ENCODE measurements around the gene PSMA4. TPM values are rescaled to one million over a fixed set of nuclear protein-coding genes. Genes with fewer than 3 reads are reported as not detected.
A peak's percentile ranks its signal among the peaks of the same experiment; 100 is the strongest.

Gene PSMA4
- total RNA-seq (2021; fragmentation: NEBNext Ultra II Directional; extraction: Animal tissue kit (Norgen Biotek cat#: 25700)) = 336 and 348 TPM in 2 replicates
- polyA plus RNA-seq (2011; rRNA removed) = 217 and 445 TPM in 2 replicates
- polyA plus RNA-seq (2011; cell fraction: cytosol; rRNA removed) = 436 TPM
- 58.9 TPM for polyA plus RNA-seq (2011; cell fraction: nucleus; rRNA removed)
- 277 to 542 TPM (median 359 TPM) in 4 replicates for polyA plus RNA-seq (2012, experiment 1 of 2)
- polyA plus RNA-seq (2012, experiment 2 of 2) = 76.0 TPM
- 592 TPM for polyA plus RNA-seq (2013, experiment 1 of 2)
- 625 TPM for polyA plus RNA-seq (2013, experiment 2 of 2)
- polyA minus RNA-seq (2011; rRNA and poly(A)+ RNA removed) = 129 and 188 TPM in 2 replicates
- 73.0 TPM for polyA minus RNA-seq (2011; cell fraction: cytosol; rRNA and poly(A)+ RNA removed)
- polyA minus RNA-seq (2011; cell fraction: nucleus; rRNA and poly(A)+ RNA removed) = 49.9 TPM
- long read RNA-seq, experiment 1, full-length matches to known transcripts = 232 of 379 reads
- long read RNA-seq, experiment 1, partial matches to known transcripts = 97 of 379 reads
- long read RNA-seq, experiment 1, other reads (novel, unspliced or antisense) = 50 of 379 reads
- long read RNA-seq, experiment 2, full-length matches to known transcripts = 568 of 621 reads
- long read RNA-seq, experiment 2, partial matches to known transcripts = 41 of 621 reads
- long read RNA-seq, experiment 2, other reads (novel, unspliced or antisense) = 12 of 621 reads

- POLR2A ChIA-PET (ENCODE audit: partially characterized antibody) = interaction anchor here (0.8 to 2.9 kb wide), 14 partner anchors 9 to 242 kb away, joined by 3 to 17 read pairs (median 4); partner anchors contain the start of genes CHRNA5, HYKK and IREB2
- H3K4ac ChIP-seq (replicated peaks; ENCODE audit: insufficient read length, low read depth, low read length) = no peak within 1 kb of the TSS
- FAIRE-seq = no peak
- TF ChIP-seq SRF (IDR thresholded peaks at IDR 0.05; ENCODE audit: low read depth, low read length) (no peak), ZNF274 (IDR thresholded peaks at IDR 0.05; ENCODE audit: borderline replicate concordance, extremely low read depth, low read length) (no peak), RFX5 (IDR thresholded peaks at IDR 0.05; ENCODE audit: borderline replicate concordance, low read depth, low read length) (no peak), FOSL1 (IDR thresholded peaks at IDR 0.05; ENCODE audit: insufficient read depth, low read depth, low read length) (no peak), TAF1 (IDR thresholded peaks at IDR 0.05; ENCODE audit: low read depth, low read length) (peak; percentile 77; the same call in 1 of the 2 replicates), SIRT6 (IDR thresholded peaks at IDR 0.05; ENCODE audit: low read length) (no peak), SIX5 (IDR thresholded peaks at IDR 0.05; ENCODE audit: low read depth, low read length) (no peak), MAFK (IDR thresholded peaks at IDR 0.05; ENCODE audit: low read depth, low read length) (no peak; the same call in 1 of the 2 replicates), EP300 (IDR thresholded peaks at IDR 0.05; ENCODE audit: borderline replicate concordance in 1 of 2, low read depth in 2 of 2, low read length in 2 of 2) (no peak)
Observed at GRCh38 chr15:78540141-78540870, at the start of gene PSMA4. TSS of gene PSMA4 (plus strand) at chr15:78540444. CDS start at chr15:78541928, 1,484 bp downstream.

More at GRCh38 chr15:78540141-78540870, at the start of gene PSMA4:
- Histone ChIP-seq H2BK12ac (ENCODE audit: low read depth, low read length) (no peak within 1 kb of the TSS), H3K4me1 (replicated peaks in 1 of 4; ENCODE audit: control insufficient read depth in 3 of 4, insufficient read depth in 4 of 4, low read length in 3 of 4) (peaks cover 0 to 3% (median 1%) of the 10 kb centered on the region in 4 experiments; a peak in 3 of 7 replicates), H3K36me3 (ENCODE audit: control insufficient read depth in 2 of 4, insufficient read depth in 4 of 4, low read length in 3 of 4) (peaks cover 5 to 33% (median 9%) of the 10 kb centered on the region in 4 experiments; a peak in 7 of 8 replicates), H4K20me1 (replicated peaks in 1 of 2; ENCODE audit: control insufficient read depth in 1 of 2, insufficient read depth in 2 of 2, low read length in 2 of 2) (no peaks in the 10 kb centered on the region), H4K91ac (replicated peaks; ENCODE audit: insufficient read length, low read length) (peak within 1 kb of the TSS; percentile 96), H2BK120ac (replicated peaks; ENCODE audit: low read depth, low read length) (no peak within 1 kb of the TSS), H2AFZ (ENCODE audit: low read length) (peak within 1 kb of the TSS; percentile 92), H3K4me3 (ENCODE audit: extremely low read depth in 1 of 4, insufficient read depth in 2 of 4, low read depth in 3 of 4, low read length in 4 of 4) (peak within 1 kb of the TSS; percentile 82 to 93 (median 92)), H2BK20ac (ENCODE audit: low read length) (no peak within 1 kb of the TSS), H4K5ac (ENCODE audit: insufficient read length, low read depth, low read length) (peak within 1 kb of the TSS; percentile 100), H3K27me3 (replicated peaks in 1 of 4; ENCODE audit: control insufficient read depth in 3 of 4, extremely low read depth in 1 of 4, insufficient read depth in 3 of 4, low read length in 3 of 4) (no peaks in the 10 kb centered on the region), H3K23me2 (ENCODE audit: low read depth, low read length) (peaks cover 3% of the 10 kb centered on the region; the same call in 1 of the 2 replicates), H3K27ac (ENCODE audit: low read depth, low read length) (peak within 1 kb of the TSS; percentile 92), H4K8ac (ENCODE audit: extremely low read depth, insufficient read depth, low read length) (peak within 1 kb of the TSS; percentile 97), H3K9me3 (ENCODE audit: insufficient read depth in 2 of 2, low read depth in 1 of 2, low read length in 1 of 2) (no peaks in the 10 kb centered on the region), H3K9ac (replicated peaks in 1 of 4; ENCODE audit: extremely low read depth in 1 of 4, low read depth in 3 of 4, low read length in 3 of 4) (peak within 1 kb of the TSS; percentile 55 to 92 (median 88)), H2AK5ac (ENCODE audit: low read depth, low read length) (no peak within 1 kb of the TSS), H3K4me2 (ENCODE audit: insufficient read depth in 1 of 2, low read depth in 2 of 2, low read length in 2 of 2) (peak within 1 kb of the TSS; percentile 78 to 94), H3K79me1 (ENCODE audit: low read depth, low read length) (peaks cover 3% of the 10 kb centered on the region), H3K18ac (ENCODE audit: extremely low read depth, low read length) (peak within 1 kb of the TSS; percentile 91), H3K23ac (ENCODE audit: insufficient read length) (no peak within 1 kb of the TSS), H3K14ac (ENCODE audit: insufficient read length) (no peak within 1 kb of the TSS), H3K79me2 (ENCODE audit: control insufficient read depth in 1 of 2, insufficient read depth in 2 of 2, low read length in 2 of 2) (peaks cover 0 to 22% of the 10 kb centered on the region in 2 experiments; a peak in 2 of 4 replicates), H2BK5ac (ENCODE audit: low read depth, low read length) (peak within 1 kb of the TSS; percentile 89), H3K56ac (replicated peaks; ENCODE audit: insufficient read length, low read depth, low read length) (peak within 1 kb of the TSS; percentile 94), H2BK15ac (ENCODE audit: low read length) (no peak within 1 kb of the TSS)
- peak; percentile 38 to 96 for DNase-seq (ENCODE audit: low read depth in 1 of 2, low spot score in 2 of 2)
- 2% methylated on average over 44 of the region's 56 CpGs; no CpG with 5 or more reads in 1 of the 2 experiments for WGBS, 2 experiments (ENCODE audit: extremely low coverage in 1 of 2, insufficient coverage in 1 of 2, insufficient read length in 1 of 2, insufficient replicate concordance in 2 of 2, low coverage in 1 of 2, low lambda C conversion rate in 2 of 2, missing lambda C conversion rate in 1 of 2)
- CTCF ChIA-PET (ENCODE audit: partially characterized antibody) = interaction anchor here (0.6 to 2.4 kb wide), 7 partner anchors 17 to 232 kb away, joined by 3 to 7 read pairs (median 4); partner anchors contain the start of genes CHRNA5 and HYKK

All from H1 (cell line).